ENCODE results near the gene DLGAP1.
"Not testable (repeated sequence)": the region's sequence is repeated elsewhere in the genome, so short reads cannot be mapped to it uniquely, and the experiment has no call there.

The DLGAP1 gene

GRCh38 chr18:4455113-4455811 is at the start of gene DLGAP1:
Gene DLGAP1 (minus strand): TSS chr18:4455307.
- TF ChIP-seq CTCF (IDR thresholded peaks at IDR 0.05; ENCODE audit: extremely low read depth, missing control alignments): no peak
- DNase-seq (ENCODE audit: low spot score): peak; percentile 93

- DNase-seq (ENCODE audit: low spot score): not testable (repeated sequence)
Observed at GRCh38 chr18:4494703-4495284, 39.7 kb upstream of the DLGAP1 start.

DNA sequence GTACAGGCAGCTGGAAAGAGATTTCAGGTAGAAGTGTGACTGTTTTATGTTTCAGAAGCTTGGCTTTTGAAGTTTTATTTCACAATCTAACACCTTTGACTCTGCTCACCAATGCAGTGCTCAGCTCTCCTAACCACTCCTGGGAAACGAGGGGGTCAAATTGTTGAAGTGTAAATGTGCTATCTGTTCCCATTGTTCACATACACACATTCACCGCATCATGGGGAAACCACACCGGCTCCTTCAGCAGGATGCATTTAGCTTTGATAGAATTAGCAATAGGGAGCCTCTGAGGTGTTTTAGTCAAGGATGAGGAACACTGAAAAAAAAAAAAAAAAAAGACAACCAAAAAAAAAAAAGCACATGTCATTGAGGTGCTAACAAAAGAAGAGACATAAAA is 13.4 kb upstream of the DLGAP1 start:
- DNase-seq (ENCODE audit: low spot score): no peak
- TF ChIP-seq CTCF (IDR thresholded peaks at IDR 0.05; ENCODE audit: extremely low read depth, missing control alignments): no peak

DNA sequence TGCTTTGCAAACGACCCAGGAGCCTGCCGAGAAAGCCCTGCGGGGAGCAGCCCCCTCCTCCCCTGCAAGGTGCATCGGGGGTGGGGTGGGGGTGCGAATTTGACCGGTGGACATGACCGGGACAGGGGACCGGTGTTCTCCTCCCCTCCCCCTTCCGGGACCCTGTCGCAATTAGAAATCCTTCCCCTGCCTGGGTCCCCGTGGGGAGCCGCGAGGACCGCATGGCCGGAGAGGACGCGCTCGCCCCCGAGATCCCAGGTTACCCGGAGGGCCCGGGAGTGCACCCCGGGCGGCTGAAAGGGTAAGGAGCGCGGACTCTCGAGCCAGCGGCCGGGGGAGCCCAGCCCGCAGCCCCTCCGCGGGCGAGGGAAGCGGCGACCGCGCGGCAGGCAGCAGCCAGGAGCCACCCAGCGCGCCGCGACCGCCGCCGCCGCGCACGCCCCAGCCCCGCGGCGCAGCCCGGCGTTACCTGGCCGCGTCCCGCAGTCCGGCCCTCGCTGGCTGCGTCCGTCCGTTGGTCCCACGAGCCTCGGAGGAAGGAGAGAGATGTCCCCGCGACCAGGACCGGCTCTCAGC is 482 bp downstream of the DLGAP1 start:
- DNase-seq (ENCODE audit: low spot score): peak; percentile 34
- TF ChIP-seq CTCF (IDR thresholded peaks at IDR 0.05; ENCODE audit: extremely low read depth, missing control alignments): no peak

- no peak for TF ChIP-seq CTCF (IDR thresholded peaks at IDR 0.05; ENCODE audit: extremely low read depth, missing control alignments)
- peak; percentile 21 for DNase-seq (ENCODE audit: low spot score)
Observed at GRCh38 chr18:4453874-4454536, 1.1 kb downstream of the DLGAP1 start.

GRCh38 chr18:4453567-4453873 is 1.6 kb downstream of the DLGAP1 start:
- TF ChIP-seq CTCF (IDR thresholded peaks at IDR 0.05; ENCODE audit: extremely low read depth, missing control alignments): no peak
- peak; percentile 14 for DNase-seq (ENCODE audit: low spot score)

GRCh38 chr18:4450065-4450658 is 4.9 kb downstream of the DLGAP1 start:
- no peak for TF ChIP-seq CTCF (IDR thresholded peaks at IDR 0.05; ENCODE audit: extremely low read depth, missing control alignments)
- no peak for DNase-seq (ENCODE audit: low spot score)

Measured in GM20000 (cell line).